Activated T-helper 2 cell treated with anti-CD3 and anti-CD28 coated beads, Interferon-gamma antibody, Interleukin-2, Interleukin-4, amounts not matched to agents 10 μg/mL and 5 μg/mL and 100 μg/mL, durations not matched to agents 14 hours and 24 hours and 36 hours (primary cell): ENCODE data around the gene SPIN2B. TPM values are rescaled to one million over a fixed set of nuclear protein-coding genes. Genes with fewer than 3 reads are reported as not detected.
"Not testable (repeated sequence)": the region's sequence is repeated elsewhere in the genome, so short reads cannot be mapped to it uniquely, and the experiment has no call there.

Source experiments
- DNase-seq: peaks from one replicate; pipeline ENCODE4 v3.0.0; 2021; ENCODE audit warnings: low spot score
- H3K27ac Mint-ChIP-seq: one replicate; pipeline ENCODE4 v1.8.0; 2021; ENCODE audit warnings: mixed read lengths
- H3K27me3 Mint-ChIP-seq: one replicate; pipeline ENCODE4 v1.8.0; 2021; ENCODE audit warnings: low read depth, mixed read lengths
- H3K36me3 Mint-ChIP-seq: one replicate; pipeline ENCODE4 v1.8.0; 2021; ENCODE audit warnings: low read depth, mixed read lengths
- H3K4me1 Mint-ChIP-seq: one replicate; pipeline ENCODE4 v1.8.0; 2021; ENCODE audit warnings: low read depth, mixed read lengths
- H3K4me3 Mint-ChIP-seq: one replicate; pipeline ENCODE4 v1.8.0; 2021; ENCODE audit warnings: low read depth, mild to moderate bottlenecking, moderate library complexity, mixed read lengths
- H3K9me3 Mint-ChIP-seq: one replicate; pipeline ENCODE4 v1.8.0; 2021; ENCODE audit warnings: mixed read lengths
- intact Hi-C: fragments of 100-400 bp; cut with micrococcal nuclease; formaldehyde crosslinking; loops from one replicate; pipeline ENCODE4 v1.15.1; 2023
- total RNA-seq: library from RNA; stranded (reverse); gene quantifications from 2 replicates; pipeline ENCODE4 v1.2.3, GENCODE V29; 2022

The SPIN2B gene
- total RNA-seq, 1 donor from 2014 or later: 10.0 TPM

GRCh38 chrX:57121816-57122215 lies 468 bp upstream of the SPIN2B start:
- Mint-ChIP-seq H3K36me3 (peaks cover 14% of the 10 kb centered on the region), H3K4me3 (peak overlapping the region; percentile 88), H3K9me3 (no peaks in the 10 kb centered on the region), H3K27me3 (no peaks in the 10 kb centered on the region), H3K27ac (peak overlapping the region; percentile 84), H3K4me1 (peaks cover 7% of the 10 kb centered on the region)
- DNase-seq: no peak
- intact Hi-C loops: loop anchor here (1.0 to 10.0 kb wide), 3 partner anchors 127 to 1405 kb away; partner anchors contain the start of genes FAAH2, RRAGB and SPIN3

- H3K4me3 Mint-ChIP-seq: peak overlapping the region; percentile 88
- H3K9me3 Mint-ChIP-seq, DNase-seq, H3K4me1 Mint-ChIP-seq, H3K27me3 Mint-ChIP-seq: not testable (repeated sequence)
- H3K27ac Mint-ChIP-seq: peak overlapping the region; percentile 84
- intact Hi-C loops: loop anchor here (1.0 to 10.0 kb wide), 3 partner anchors 126 to 1403 kb away; partner anchors contain the start of genes FAAH2, RRAGB and SPIN3
- peaks cover 19% of the 10 kb centered on the region for H3K36me3 Mint-ChIP-seq
Measured at GRCh38 chrX:57120619-57121161, 658 bp downstream of the SPIN2B start.

GRCh38 chrX:57119416-57119815 lies 1.9 kb downstream of the SPIN2B start:
- no peak overlapping the region for H3K27ac Mint-ChIP-seq

GRCh38 chrX:57117566-57117965 lies 3.8 kb downstream of the SPIN2B start:
- not testable (repeated sequence) for H3K27ac Mint-ChIP-seq, H3K9me3 Mint-ChIP-seq, H3K4me3 Mint-ChIP-seq, DNase-seq, H3K4me1 Mint-ChIP-seq, H3K27me3 Mint-ChIP-seq
- H3K36me3 Mint-ChIP-seq: peaks cover 30% of the 10 kb centered on the region
- intact Hi-C loops: loop anchor here (10.0 kb wide), 1 partner anchor 577 kb away; no protein-coding TSS in a partner anchor

More at GRCh38 chrX:57119416-57119815, 1.9 kb downstream of the SPIN2B start:
- Mint-ChIP-seq H3K27me3 (no peaks in the 10 kb centered on the region), H3K4me3 (no peak overlapping the region), H3K9me3 (no peaks in the 10 kb centered on the region), H3K4me1 (peaks cover 5% of the 10 kb centered on the region), H3K36me3 (peaks cover 23% of the 10 kb centered on the region)
- intact Hi-C loops: loop anchor here (10.0 kb wide), 1 partner anchor 575 kb away; no protein-coding TSS in a partner anchor
- DNase-seq: no peak

GRCh38 chrX:57104921-57105398 lies 16.4 kb downstream of the SPIN2B start:
- Mint-ChIP-seq H3K36me3 (peaks cover 26% of the 10 kb centered on the region), H3K27ac (no peak overlapping the region), H3K27me3 (no peaks in the 10 kb centered on the region), H3K9me3 (no peaks in the 10 kb centered on the region), H3K4me1 (peaks cover 4% of the 10 kb centered on the region), H3K4me3 (no peak overlapping the region)
- DNase-seq: no peak
- intact Hi-C loops: no loop called here

GRCh38 chrX:57104406-57104805 lies 16.9 kb downstream of the SPIN2B start:
- intact Hi-C loops: no loop called here
- no peak for DNase-seq
- Mint-ChIP-seq H3K36me3 (peaks cover 26% of the 10 kb centered on the region), H3K27me3 (no peaks in the 10 kb centered on the region), H3K27ac (no peak overlapping the region), H3K4me1 (peaks cover 4% of the 10 kb centered on the region), H3K9me3 (peaks cover 5% of the 10 kb centered on the region), H3K4me3 (no peak overlapping the region)

- Mint-ChIP-seq H3K4me1 (peaks cover 4% of the 10 kb centered on the region), H3K27me3 (no peaks in the 10 kb centered on the region), H3K36me3 (peaks cover 28% of the 10 kb centered on the region), H3K27ac (no peak overlapping the region), H3K9me3 (peaks cover 14% of the 10 kb centered on the region), H3K4me3 (no peak overlapping the region)
- no peak for DNase-seq
- intact Hi-C loops: no loop called here
Measured at GRCh38 chrX:57103489-57103888, 17.9 kb downstream of the SPIN2B start.

GRCh38 chrX:57102918-57103317 lies 18.4 kb downstream of the SPIN2B start:
- H3K27me3 Mint-ChIP-seq, DNase-seq, H3K4me1 Mint-ChIP-seq, intact Hi-C loops, H3K27ac Mint-ChIP-seq, H3K4me3 Mint-ChIP-seq: not testable (repeated sequence)
- Mint-ChIP-seq H3K9me3 (peaks cover 20% of the 10 kb centered on the region), H3K36me3 (peaks cover 28% of the 10 kb centered on the region)

GRCh38 chrX:57083143-57083542 lies 38.2 kb downstream of the SPIN2B start:
- Mint-ChIP-seq H3K27ac (no peak overlapping the region), H3K9me3 (peaks cover 7% of the 10 kb centered on the region), H3K4me3 (no peak overlapping the region), H3K4me1 (no peaks in the 10 kb centered on the region), H3K36me3 (peaks cover 8% of the 10 kb centered on the region), H3K27me3 (no peaks in the 10 kb centered on the region)
- no peak for DNase-seq
- intact Hi-C loops: no loop called here

- no peak overlapping the region for H3K4me3 Mint-ChIP-seq
- no peaks in the 10 kb centered on the region for H3K9me3 Mint-ChIP-seq
- no peak for DNase-seq
- no peaks in the 10 kb centered on the region for H3K27me3 Mint-ChIP-seq
- H3K36me3 Mint-ChIP-seq: peaks cover 2% of the 10 kb centered on the region
- no peaks in the 10 kb centered on the region for H3K4me1 Mint-ChIP-seq
- no peak overlapping the region for H3K27ac Mint-ChIP-seq
- intact Hi-C loops: no loop called here
Measured at GRCh38 chrX:57074458-57074857, 46.9 kb downstream of the SPIN2B start.

- Mint-ChIP-seq H3K27me3 (no peaks in the 10 kb centered on the region), H3K27ac (no peak overlapping the region), H3K4me1 (no peaks in the 10 kb centered on the region), H3K36me3 (no peaks in the 10 kb centered on the region), H3K9me3 (no peaks in the 10 kb centered on the region), H3K4me3 (no peak overlapping the region)
- intact Hi-C loops: no loop called here
- no peak for DNase-seq
Measured at GRCh38 chrX:57070185-57070984, 51.0 kb downstream of the SPIN2B start.
